ENCODE data around the gene AP3B1. TPM values are rescaled to one million over a fixed set of nuclear protein-coding genes. Genes with fewer than 3 reads are reported as not detected.

Gene AP3B1
- total and polyA plus RNA-seq, 2 donors (not counting 1 experiment from before 2014, with no cell fraction given) = 26.8 to 58.9 TPM

DNA sequence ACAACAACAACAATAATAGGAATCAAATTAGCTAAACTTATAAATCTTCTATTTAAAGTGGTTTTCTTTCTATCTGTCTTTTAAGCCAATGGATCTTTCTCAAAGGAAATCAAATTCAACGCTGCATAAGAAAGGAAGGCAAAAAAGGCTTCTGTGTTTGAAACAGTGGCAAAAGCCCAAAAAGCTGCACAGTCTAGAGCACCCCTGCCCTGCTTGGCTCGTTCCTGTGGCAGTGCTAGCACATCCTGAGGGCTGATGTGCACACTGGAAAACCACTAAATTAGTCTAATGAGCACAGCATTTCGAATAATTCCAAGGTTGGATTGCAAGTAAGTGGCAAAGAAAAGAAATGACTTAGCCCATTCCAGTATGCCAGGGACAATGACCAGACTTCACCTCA is 80.7 kb downstream of the AP3B1 start:
- intact Hi-C loops (cut with micrococcal nuclease) = no loop called here
- TF ChIP-seq, protein P1, sequence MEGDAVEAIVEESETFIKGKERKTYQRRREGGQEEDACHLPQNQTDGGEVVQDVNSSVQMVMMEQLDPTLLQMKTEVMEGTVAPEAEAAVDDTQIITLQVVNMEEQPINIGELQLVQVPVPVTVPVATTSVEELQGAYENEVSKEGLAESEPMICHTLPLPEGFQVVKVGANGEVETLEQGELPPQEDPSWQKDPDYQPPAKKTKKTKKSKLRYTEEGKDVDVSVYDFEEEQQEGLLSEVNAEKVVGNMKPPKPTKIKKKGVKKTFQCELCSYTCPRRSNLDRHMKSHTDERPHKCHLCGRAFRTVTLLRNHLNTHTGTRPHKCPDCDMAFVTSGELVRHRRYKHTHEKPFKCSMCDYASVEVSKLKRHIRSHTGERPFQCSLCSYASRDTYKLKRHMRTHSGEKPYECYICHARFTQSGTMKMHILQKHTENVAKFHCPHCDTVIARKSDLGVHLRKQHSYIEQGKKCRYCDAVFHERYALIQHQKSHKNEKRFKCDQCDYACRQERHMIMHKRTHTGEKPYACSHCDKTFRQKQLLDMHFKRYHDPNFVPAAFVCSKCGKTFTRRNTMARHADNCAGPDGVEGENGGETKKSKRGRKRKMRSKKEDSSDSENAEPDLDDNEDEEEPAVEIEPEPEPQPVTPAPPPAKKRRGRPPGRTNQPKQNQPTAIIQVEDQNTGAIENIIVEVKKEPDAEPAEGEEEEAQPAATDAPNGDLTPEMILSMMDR (IDR thresholded peaks at IDR 0.05) = no peak
- TF ChIP-seq EZH2 (IDR thresholded peaks at IDR 0.05; ENCODE audit: borderline replicate concordance, insufficient read depth, low read depth, low read length, poor library complexity, severe bottlenecking) = no peak
- Histone ChIP-seq H4K20me1 (ENCODE audit: control insufficient read depth, insufficient read depth, low read length, poor library complexity, severe bottlenecking) (no peaks in the 10 kb centered on the region), H3K9me3 (ENCODE audit: control extremely low read depth in 1 of 3, control insufficient read depth in 2 of 3, insufficient read depth in 1 of 3, low read length in 2 of 3) (no peaks in the 10 kb centered on the region), H3K79me2 (ENCODE audit: control insufficient read depth, insufficient read depth, low read length) (no peaks in the 10 kb centered on the region), H3K4me3 (ENCODE audit: control extremely low read depth in 1 of 5, extremely low read depth in 1 of 5, insufficient read depth in 1 of 5, low read depth in 2 of 5, low read length in 4 of 5) (no peak overlapping the region), H3K27me3 (replicated peaks in 1 of 4; ENCODE audit: control extremely low read depth in 1 of 4, control insufficient read depth in 3 of 4, insufficient read depth in 4 of 4, low read length in 3 of 4) (no peaks in the 10 kb centered on the region), H3K27ac (ENCODE audit: low read length in 2 of 2) (no peak overlapping the region), H3K9ac (ENCODE audit: low read length) (no peak overlapping the region), H3K36me3 (replicated peaks in 1 of 2; ENCODE audit: control extremely low read depth in 1 of 2, control insufficient read depth in 1 of 2, extremely low read depth in 1 of 2, insufficient read depth in 2 of 2, low read length in 1 of 2) (peaks cover 5 to 8% of the 10 kb centered on the region in 2 experiments), H2AFZ (ENCODE audit: insufficient read depth, low read depth, low read length, poor library complexity, severe bottlenecking) (no peak overlapping the region), H3K4me1 (ENCODE audit: control insufficient read depth in 2 of 2, insufficient read depth in 2 of 2, low read length in 2 of 2) (no peaks in the 10 kb centered on the region), H3K4me2 (replicated peaks; ENCODE audit: low read depth, low read length, poor library complexity, severe bottlenecking) (no peak overlapping the region)
- Mint-ChIP-seq H3K4me1 (no peaks in the 10 kb centered on the region), H3K9me3 (ENCODE audit: insufficient read depth) (no peaks in the 10 kb centered on the region), H3K27me3 (no peaks in the 10 kb centered on the region), H3K27ac (no peak overlapping the region), H3K4me3 (no peak overlapping the region)
- no peak for DNase-seq
- no peak for ATAC-seq (ENCODE audit: low read depth)
- WGBS (ENCODE audit: insufficient coverage) = 100% methylated on average over 3 of the region's 3 CpGs
- ChIA-PET POLR2A (no interaction called here), CTCF (no interaction called here)

DNA sequence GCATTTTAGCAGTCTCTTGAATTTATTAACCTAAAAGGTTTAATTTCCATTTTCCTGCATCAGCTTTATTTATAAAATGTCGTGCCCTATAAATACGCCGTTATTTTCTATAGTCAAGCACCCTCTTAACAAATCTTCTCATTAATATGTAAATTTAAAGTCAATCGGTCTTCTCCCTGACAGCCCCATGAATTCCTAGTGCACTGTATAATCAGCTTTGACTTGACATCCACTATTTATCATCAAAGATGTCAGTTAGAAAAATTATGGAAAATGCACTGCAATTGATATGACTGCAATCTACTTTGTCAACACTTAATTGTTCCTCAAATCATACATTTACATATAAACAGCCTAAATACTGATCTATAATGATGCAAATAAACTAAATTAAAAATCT is 83.4 kb downstream of the AP3B1 start:
- no peaks in the 10 kb centered on the region for H4K20me1 ChIP-seq (ENCODE audit: control insufficient read depth, insufficient read depth, low read length, poor library complexity, severe bottlenecking)
- H3K4me1 ChIP-seq (ENCODE audit: control insufficient read depth in 2 of 2, insufficient read depth in 2 of 2, low read length in 2 of 2) = no peaks in the 10 kb centered on the region
- POLR2A ChIA-PET = no interaction called here
- H3K36me3 ChIP-seq (replicated peaks in 1 of 2; ENCODE audit: control extremely low read depth in 1 of 2, control insufficient read depth in 1 of 2, extremely low read depth in 1 of 2, insufficient read depth in 2 of 2, low read length in 1 of 2) = peaks cover 5 to 8% of the 10 kb centered on the region in 2 experiments
- CTCF ChIA-PET = interaction anchor here (1.1 kb wide), 1 partner anchor 11 kb away, joined by 4 read pairs; no protein-coding TSS in a partner anchor
- no peaks in the 10 kb centered on the region for H3K9me3 ChIP-seq (ENCODE audit: control extremely low read depth in 1 of 3, control insufficient read depth in 2 of 3, insufficient read depth in 1 of 3, low read length in 2 of 3)
- H2AFZ ChIP-seq (ENCODE audit: insufficient read depth, low read depth, low read length, poor library complexity, severe bottlenecking) = no peak overlapping the region
- H3K4me3 ChIP-seq (ENCODE audit: control extremely low read depth in 1 of 5, extremely low read depth in 1 of 5, insufficient read depth in 1 of 5, low read depth in 2 of 5, low read length in 4 of 5) = no peak overlapping the region
- H3K27me3 ChIP-seq (replicated peaks in 1 of 4; ENCODE audit: control extremely low read depth in 1 of 4, control insufficient read depth in 3 of 4, insufficient read depth in 4 of 4, low read length in 3 of 4) = no peaks in the 10 kb centered on the region
- WGBS (ENCODE audit: insufficient coverage) = no CpG with 5 or more reads among the region's 4 CpGs
- no peaks in the 10 kb centered on the region for H3K79me2 ChIP-seq (ENCODE audit: control insufficient read depth, insufficient read depth, low read length)
- no peak overlapping the region for H3K4me2 ChIP-seq (replicated peaks; ENCODE audit: low read depth, low read length, poor library complexity, severe bottlenecking)
- H3K9ac ChIP-seq (ENCODE audit: low read length) = no peak overlapping the region
- intact Hi-C loops (cut with micrococcal nuclease) = no loop called here
- Mint-ChIP-seq H3K27me3 (no peaks in the 10 kb centered on the region), H3K4me3 (no peak overlapping the region), H3K27ac (no peak overlapping the region), H3K9me3 (ENCODE audit: insufficient read depth) (no peaks in the 10 kb centered on the region), H3K4me1 (no peaks in the 10 kb centered on the region)
- DNase-seq (no peak), ATAC-seq (ENCODE audit: low read depth) (no peak)
- H3K27ac ChIP-seq (ENCODE audit: low read length in 2 of 2) = no peak overlapping the region
- no peak for TF ChIP-seq EZH2 (IDR thresholded peaks at IDR 0.05; ENCODE audit: borderline replicate concordance, insufficient read depth, low read depth, low read length, poor library complexity, severe bottlenecking)
- TF ChIP-seq, protein P1 (IDR thresholded peaks at IDR 0.05) = no peak
